Ascending aorta (tissue), 2 donors: ENCODE results near the gene LAMA4. TPM values are rescaled to one million over a fixed set of nuclear protein-coding genes. Genes with fewer than 3 reads are reported as not detected.
"Not testable (repeated sequence)": the region's sequence is repeated elsewhere in the genome, so short reads cannot be mapped to it uniquely, and the experiment has no call there.

Experiments used
- DNase-seq, 2 donors: peaks; one replicate each; pipeline ENCODE4 v3.0.0-alpha.2; 2019; ENCODE audit warnings: low spot score in 2 of 2
- H3K27ac ChIP-seq, 2 donors: fragments of 200-600 bp; sonication (generic); one replicate each; pipeline ENCODE4 v1.5.1; 2016 to 2017; ENCODE audit warnings: mild to moderate bottlenecking in 1 of 2
- H3K27me3 ChIP-seq: fragments of 200-600 bp; sonication (generic); one replicate; pipeline ENCODE4 v1.5.1; 2017
- H3K36me3 ChIP-seq, 2 donors: fragments of 200-600 bp; sonication (generic); one replicate each; pipeline ENCODE4 v1.5.1; 2016
- H3K4me1 ChIP-seq, 2 donors: fragments of 200-600 bp; sonication (generic); one replicate each; pipeline ENCODE4 v1.5.1; 2016 to 2017; ENCODE audit warnings: mild to moderate bottlenecking in 1 of 2
- H3K4me3 ChIP-seq, 2 donors: fragments of 200-600 bp; sonication (generic); one replicate each; pipeline ENCODE4 v1.5.1; 2016 to 2017; ENCODE audit warnings: mild to moderate bottlenecking in 1 of 2
- H3K9me3 ChIP-seq, 2 donors: fragments of 200-600 bp; sonication (generic); one replicate each; pipeline ENCODE4 v1.5.1; 2016
- CTCF ChIP-seq, 3 experiments: fragments of 200-600 bp in 2 of 3; fragments of 450-650 bp in 1 of 3; sonication (generic) in 2 of 3; IDR thresholded peaks; one replicate each; pipeline ENCODE4 v1.5.1; 2016 to 2019; ENCODE audit warnings: antibody characterized with exemption in 3 of 3, mild to moderate bottlenecking in 1 of 3, moderate library complexity in 1 of 3
- intact Hi-C: fragments of 100-400 bp; cut with DNase I; formaldehyde crosslinking; loops from one replicate; pipeline ENCODE4 v1.15.1; 2023
- total RNA-seq: library from RNA; depleted of rRNA; stranded (reverse); fragments of >200 nt; gene quantifications from one replicate; pipeline ENCODE4 v1.1.0, GENCODE V29; 2016

LAMA4 gene
- total RNA-seq, 1 donor from 2014 or later: 49.0 TPM

DNA sequence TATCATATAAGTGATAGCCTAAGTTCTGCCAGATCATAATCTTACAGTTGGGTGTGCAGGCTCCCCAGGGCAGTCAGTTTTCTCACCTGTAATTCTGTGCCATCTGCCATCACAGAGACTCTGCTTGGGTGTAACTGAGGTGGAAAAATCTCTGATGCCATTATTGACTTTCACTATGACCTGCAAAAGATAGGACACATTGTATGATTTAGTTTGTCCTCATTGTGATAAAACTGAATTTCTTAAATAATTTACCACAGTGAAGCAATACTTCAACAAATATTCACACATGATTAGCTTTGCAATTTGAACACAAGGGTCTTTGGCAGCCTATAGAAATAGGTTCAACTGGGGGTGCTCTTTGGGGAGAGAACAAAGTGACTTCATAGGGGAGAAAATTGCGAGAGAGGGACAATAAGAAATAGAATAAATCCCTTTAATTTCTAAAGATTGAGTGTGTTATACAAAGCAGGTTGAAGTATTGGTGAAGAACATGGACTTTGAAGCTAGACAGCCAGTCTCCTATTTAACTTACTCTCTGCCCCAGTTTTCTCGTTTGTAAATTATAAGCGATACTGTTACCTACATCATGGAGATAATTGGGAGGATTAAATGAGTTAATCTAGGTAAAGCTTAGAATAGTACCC, 139.7 kb downstream of the LAMA4 start:
- Histone ChIP-seq H3K27ac (no peak overlapping the region), H3K4me1 (no peaks in the 10 kb centered on the region), H3K9me3 (no peaks in the 10 kb centered on the region), H3K36me3 (peaks cover 6 to 14% of the 10 kb centered on the region in 2 donors), H3K4me3 (no peak overlapping the region), H3K27me3 (no peaks in the 10 kb centered on the region)
- no peak for DNase-seq
- intact Hi-C loops: no loop called here
- TF ChIP-seq CTCF (IDR thresholded peaks at IDR 0.05): no peak

GRCh38 chr6:112113918-112114317, 140.4 kb downstream of the LAMA4 start:
- TF ChIP-seq CTCF (IDR thresholded peaks at IDR 0.05): no peak
- DNase-seq: no peak
- Histone ChIP-seq H3K27me3 (no peaks in the 10 kb centered on the region), H3K36me3 (peaks cover 6% of the 10 kb centered on the region in 2 donors), H3K4me1 (no peaks in the 10 kb centered on the region), H3K4me3 (no peak overlapping the region), H3K27ac (no peak overlapping the region), H3K9me3 (no peaks in the 10 kb centered on the region)
- intact Hi-C loops: no loop called here

GRCh38 chr6:112113431-112113830, 140.9 kb downstream of the LAMA4 start:
- H3K9me3 ChIP-seq: no peaks in the 10 kb centered on the region
- no peak for DNase-seq
- no peak overlapping the region for H3K27ac ChIP-seq
- H3K36me3 ChIP-seq: peaks cover 5 to 6% of the 10 kb centered on the region in 2 donors
- intact Hi-C loops: no loop called here
- H3K4me1 ChIP-seq: no peaks in the 10 kb centered on the region
- H3K27me3 ChIP-seq: no peaks in the 10 kb centered on the region
- no peak for TF ChIP-seq CTCF (IDR thresholded peaks at IDR 0.05)
- H3K4me3 ChIP-seq: no peak overlapping the region

DNA sequence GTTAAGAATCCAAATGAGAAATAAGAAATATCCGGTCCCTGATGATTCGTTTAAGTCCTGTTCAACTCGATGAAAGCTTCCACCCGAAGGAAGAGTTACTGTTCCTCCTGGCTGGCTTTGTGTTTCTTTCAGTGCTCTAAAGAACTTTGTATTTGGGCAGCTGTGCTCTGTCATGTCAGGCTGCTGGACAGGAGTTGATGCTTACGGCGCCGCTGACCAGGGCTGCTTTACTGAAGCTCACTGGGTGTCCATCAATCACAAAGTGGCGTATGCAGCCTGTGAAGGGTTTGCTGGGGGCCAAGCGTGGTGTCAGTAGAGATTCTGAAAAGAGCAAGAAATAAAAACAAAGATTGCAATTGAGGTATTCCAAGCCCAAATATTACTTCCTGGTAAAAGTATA, 145.1 kb downstream of the LAMA4 start:
- intact Hi-C loops: no loop called here
- Histone ChIP-seq H3K4me3 (no peak overlapping the region), H3K27ac (no peak overlapping the region), H3K36me3 (peaks cover 0 to 6% of the 10 kb centered on the region in 2 donors), H3K9me3 (no peaks in the 10 kb centered on the region), H3K27me3 (no peaks in the 10 kb centered on the region), H3K4me1 (no peaks in the 10 kb centered on the region)
- no peak for TF ChIP-seq CTCF (IDR thresholded peaks at IDR 0.05)
- no peak for DNase-seq

- H3K4me3 ChIP-seq: no peak overlapping the region
- TF ChIP-seq CTCF (IDR thresholded peaks at IDR 0.05): no peak
- intact Hi-C loops: no loop called here
- no peaks in the 10 kb centered on the region for H3K4me1 ChIP-seq
- H3K27ac ChIP-seq: no peak overlapping the region
- H3K9me3 ChIP-seq: no peaks in the 10 kb centered on the region
- no peaks in the 10 kb centered on the region for H3K27me3 ChIP-seq
- no peak for DNase-seq
- peaks cover 3 to 8% of the 10 kb centered on the region in 2 donors for H3K36me3 ChIP-seq
Measured at GRCh38 chr6:112106562-112106961, 147.8 kb downstream of the LAMA4 start.

GRCh38 chr6:112106026-112106425, 148.3 kb downstream of the LAMA4 start:
- H3K27ac ChIP-seq, H3K27me3 ChIP-seq, H3K9me3 ChIP-seq, H3K4me3 ChIP-seq, intact Hi-C loops, H3K4me1 ChIP-seq, DNase-seq: not testable (repeated sequence)
- peaks cover 3 to 14% of the 10 kb centered on the region in 2 donors for H3K36me3 ChIP-seq
